NOMO-1 (cell line): ENCODE measurements around the gene KCNJ12.
A peak's percentile ranks its signal among the peaks of the same experiment; 100 is the strongest.

ENCODE experiments used
- DNase-seq, 2 experiments: peaks; one replicate each; lab custom pipeline; 2025; ENCODE audit not compliant: unreplicated experiment in 2 of 2; lab: John Stamatoyannopoulos, UW

KCNJ12 gene

GRCh38 chr17:21363776-21364642 is 12.1 kb upstream of the KCNJ12 start:
- DNase-seq = no peak

- no peak for DNase-seq
These were observed 11.1 kb upstream of the KCNJ12 start for GRCh38 chr17:21365016-21365415.

GRCh38 chr17:21368545-21369246 is 7.5 kb upstream of the KCNJ12 start:
- no peak for DNase-seq

GRCh38 chr17:21369395-21369794 is 6.8 kb upstream of the KCNJ12 start:
- DNase-seq = no peak

- peak; percentile 36 to 47 for DNase-seq
These were observed 5.7 kb upstream of the KCNJ12 start for GRCh38 chr17:21370430-21370829.

GRCh38 chr17:21371511-21372081 is 4.6 kb upstream of the KCNJ12 start:
- DNase-seq = no peak

GRCh38 chr17:21372256-21372954 is 3.8 kb upstream of the KCNJ12 start:
- DNase-seq = no peak

GRCh38 chr17:21373036-21373435 is 3.1 kb upstream of the KCNJ12 start:
- DNase-seq = no peak

GRCh38 chr17:21373696-21374440 is 2.3 kb upstream of the KCNJ12 start:
- no peak for DNase-seq

- no peak for DNase-seq
These were observed 1.6 kb upstream of the KCNJ12 start for GRCh38 chr17:21374441-21375161.

GRCh38 chr17:21375162-21375560 is 996 bp upstream of the KCNJ12 start:
- no peak for DNase-seq

GRCh38 chr17:21375757-21376080 is 438 bp upstream of the KCNJ12 start:
- no peak for DNase-seq

GRCh38 chr17:21376759-21377690 is 868 bp downstream of the KCNJ12 start:
- DNase-seq = peak in 1 of 2 experiments; percentile 15

- DNase-seq = no peak
These were observed 1.7 kb downstream of the KCNJ12 start for GRCh38 chr17:21377705-21378396.

GRCh38 chr17:21378553-21378952 is 2.4 kb downstream of the KCNJ12 start:
- no peak for DNase-seq

- DNase-seq = no peak
These were observed 3.0 kb downstream of the KCNJ12 start for GRCh38 chr17:21379080-21379711.

- DNase-seq = no peak
These were observed 4.5 kb downstream of the KCNJ12 start for GRCh38 chr17:21380659-21381058.
